GM12875 (cell line): ENCODE results near the gene IGF2R.

ENCODE experiments used
- H3K4me3 ChIP-seq: one replicate; pipeline ENCODE4 v1.5.1; 2011; ENCODE audit warnings: low read depth, low read length, control low read depth
- CTCF ChIP-seq: IDR thresholded peaks from 2 replicates; pipeline ENCODE4 v1.5.1; 2011; ENCODE audit warnings: low read depth, mild to moderate bottlenecking, control low read depth, inconsistent platforms, low read length, moderate library complexity, borderline replicate concordance; ENCODE audit not compliant: insufficient read depth

Gene IGF2R

GRCh38 chr6:160028487-160029275 is 59.8 kb downstream of the IGF2R start:
- H3K4me3 ChIP-seq, result no peak overlapping the region
- no peak for TF ChIP-seq CTCF

GRCh38 chr6:160029525-160029924 is 60.6 kb downstream of the IGF2R start:
- no peak for TF ChIP-seq CTCF
- H3K4me3 ChIP-seq, result no peak overlapping the region

- H3K4me3 ChIP-seq, result no peak overlapping the region
- TF ChIP-seq CTCF, result no peak
These were observed 61.2 kb downstream of the IGF2R start for GRCh38 chr6:160030103-160030502.

GRCh38 chr6:160031442-160031841 is 62.6 kb downstream of the IGF2R start:
- no peak overlapping the region for H3K4me3 ChIP-seq
- TF ChIP-seq CTCF, result no peak

- H3K4me3 ChIP-seq, result no peak overlapping the region
- no peak for TF ChIP-seq CTCF
These were observed 63.0 kb downstream of the IGF2R start for GRCh38 chr6:160031871-160032270.

GRCh38 chr6:160032538-160032937 is 63.7 kb downstream of the IGF2R start:
- TF ChIP-seq CTCF, result no peak
- H3K4me3 ChIP-seq, result no peak overlapping the region
